SK-N-SH (cell line): ENCODE results near the gene ADIRF.

ENCODE experiments used
- CHD2 ChIP-seq: fragments of 150-350 bp; IDR thresholded peaks from 2 replicates; pipeline ENCODE4 v1.6.1; 2018; ENCODE audit warnings: low read length; ENCODE audit not compliant: partially characterized antibody
- CTCF ChIP-seq: fragments of 200-600 bp; sonication (generic); IDR thresholded peaks from 2 replicates; pipeline ENCODE4 v1.6.1; 2017; ENCODE audit warnings: antibody characterized with exemption, mild to moderate bottlenecking, moderate library complexity
- JUND ChIP-seq: IDR thresholded peaks from 2 replicates; pipeline ENCODE4 v1.4.0; 2012
- REST ChIP-seq: IDR thresholded peaks from 2 replicates; pipeline ENCODE4 v1.6.1; 2012; ENCODE audit warnings: mild to moderate bottlenecking, low read depth, low read length, moderate library complexity
- TAF1 ChIP-seq: IDR thresholded peaks from 2 replicates; pipeline ENCODE4 v1.6.1; 2012; ENCODE audit warnings: low read depth, mild to moderate bottlenecking, low read length, moderate library complexity, borderline replicate concordance
- TEAD4 ChIP-seq: IDR thresholded peaks from 2 replicates; pipeline ENCODE4 v1.4.0; 2012; ENCODE audit warnings: mild to moderate bottlenecking, borderline replicate concordance; ENCODE audit not compliant: insufficient read depth
- TF ChIP-seq, protein P1 (sequence below): IDR thresholded peaks from 2 replicates; pipeline ENCODE4 v1.4.0; 2012; ENCODE audit warnings: low read depth

DNA sequence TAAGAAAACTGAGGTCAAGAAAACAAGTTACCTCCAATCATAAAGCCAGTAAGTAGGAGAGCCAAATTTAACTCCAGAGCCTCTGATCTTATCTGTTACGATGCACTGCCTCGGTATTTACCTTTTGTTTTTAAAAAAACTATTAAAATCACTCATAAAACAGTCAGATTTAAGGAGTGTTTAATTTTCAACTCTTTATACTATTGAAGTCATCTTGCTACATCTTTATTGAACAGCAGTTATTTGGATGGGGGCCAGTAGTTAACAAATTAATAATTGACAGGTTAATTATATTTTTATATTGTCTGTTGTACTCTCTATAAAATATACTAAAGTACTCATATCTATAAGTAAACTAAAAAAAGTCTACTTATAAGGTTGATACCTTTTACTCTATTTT is 24.6 kb downstream of the ADIRF start:
- TF ChIP-seq, protein P1, sequence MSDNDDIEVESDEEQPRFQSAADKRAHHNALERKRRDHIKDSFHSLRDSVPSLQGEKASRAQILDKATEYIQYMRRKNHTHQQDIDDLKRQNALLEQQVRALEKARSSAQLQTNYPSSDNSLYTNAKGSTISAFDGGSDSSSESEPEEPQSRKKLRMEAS: no peak
- TF ChIP-seq CHD2: no peak
- no peak for TF ChIP-seq CTCF
- no peak for TF ChIP-seq TAF1
- no peak for TF ChIP-seq TEAD4
- TF ChIP-seq JUND: no peak
- TF ChIP-seq REST: no peak
